DMS 273 treated with DMSO at 0.1 percent for 48 hours (cell line): Measurements from ENCODE around the gene LRFN2.

Experiments
- DNase-seq: peaks from one replicate; lab custom pipeline; 2025; lab: John Stamatoyannopoulos, UW

LRFN2 gene

DNA sequence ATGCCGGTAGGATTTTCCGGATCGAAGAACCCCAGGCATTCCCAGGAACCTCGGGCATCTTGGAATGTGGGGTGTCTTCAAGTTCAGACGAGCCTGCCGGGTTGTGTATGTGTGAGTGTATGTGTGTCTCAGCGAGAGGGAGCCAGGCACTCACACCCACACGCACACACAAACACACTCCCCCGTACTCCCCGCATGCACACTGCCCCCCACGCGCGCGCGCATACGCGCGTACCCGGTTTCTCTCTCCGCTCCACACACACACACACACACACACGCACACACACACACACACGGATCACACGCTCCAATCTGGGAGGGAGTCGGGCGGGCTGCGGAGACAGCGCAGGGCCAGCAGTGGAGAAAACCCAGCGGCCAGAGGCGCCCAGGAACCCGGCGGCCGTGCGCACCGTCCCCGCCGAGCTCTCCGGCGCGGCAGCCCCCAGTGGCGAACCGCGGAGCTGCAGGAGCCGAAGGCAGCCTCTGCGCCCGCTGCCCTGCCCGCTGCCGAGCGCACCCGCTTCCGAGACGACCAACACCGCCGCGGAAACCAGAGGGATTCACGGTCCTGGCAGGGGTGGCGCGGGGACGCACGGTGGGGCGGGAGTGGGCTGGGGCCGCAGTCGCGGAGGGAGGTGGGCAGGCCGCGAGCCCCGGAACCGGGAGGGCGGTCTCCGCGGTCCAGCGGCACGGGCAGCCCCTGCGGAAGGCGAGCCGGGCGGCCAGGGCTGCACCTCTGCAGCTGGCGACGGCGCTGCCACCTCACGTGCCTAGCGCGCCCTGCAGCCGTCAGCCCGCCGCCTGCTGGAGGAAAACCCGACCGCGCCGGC, at the start of gene LRFN2:
TSS of gene LRFN2 (minus strand) at position 125 of the 830 bp plus-strand sequence.
- DNase-seq: peak; percentile 57

- DNase-seq: no peak
Measured at GRCh38 chr6:40634429-40634828, 47.3 kb upstream of the LRFN2 start.

DNA sequence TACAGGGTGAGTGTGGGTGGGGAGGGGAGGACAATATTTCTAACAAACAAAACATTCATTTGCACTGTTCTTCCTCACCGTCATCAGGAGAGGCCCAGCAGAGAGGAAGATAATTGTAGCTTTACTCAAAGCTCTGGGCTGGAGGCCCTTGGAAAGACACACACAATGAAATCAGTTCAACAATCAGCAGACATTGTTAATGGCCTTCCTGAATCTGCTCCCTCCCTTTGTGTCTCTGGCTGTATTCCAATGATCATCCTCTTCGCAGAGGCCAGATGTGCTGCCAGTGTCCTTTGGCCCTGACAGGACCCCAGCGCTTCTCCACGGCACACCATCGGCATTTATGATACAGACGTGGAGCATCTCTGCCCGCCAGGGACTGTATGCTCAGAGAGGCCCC, 44.6 kb upstream of the LRFN2 start:
- DNase-seq: no peak

- DNase-seq: no peak
Measured at GRCh38 chr6:40630488-40630887, 43.3 kb upstream of the LRFN2 start.

DNA sequence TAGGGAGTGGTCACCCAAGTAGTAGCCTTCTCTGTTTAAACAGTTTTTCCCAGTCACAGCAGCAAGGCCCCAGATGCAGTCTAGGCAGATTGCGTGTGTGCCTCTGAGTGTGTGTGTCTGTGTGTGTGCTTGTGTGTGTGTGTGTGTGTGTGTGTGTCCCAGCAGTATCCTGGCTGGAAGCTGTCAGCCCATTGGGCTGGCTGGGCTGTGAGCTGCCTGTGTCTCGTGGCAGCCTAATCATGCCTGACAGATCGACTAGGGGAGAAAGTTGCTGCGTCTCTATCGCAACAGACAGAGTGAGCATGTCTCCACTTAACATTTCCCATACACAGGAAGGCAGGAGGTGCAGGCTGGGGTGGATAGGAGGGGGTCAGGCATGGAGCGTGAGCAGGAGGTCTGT, 42.9 kb upstream of the LRFN2 start:
- DNase-seq: no peak

DNA sequence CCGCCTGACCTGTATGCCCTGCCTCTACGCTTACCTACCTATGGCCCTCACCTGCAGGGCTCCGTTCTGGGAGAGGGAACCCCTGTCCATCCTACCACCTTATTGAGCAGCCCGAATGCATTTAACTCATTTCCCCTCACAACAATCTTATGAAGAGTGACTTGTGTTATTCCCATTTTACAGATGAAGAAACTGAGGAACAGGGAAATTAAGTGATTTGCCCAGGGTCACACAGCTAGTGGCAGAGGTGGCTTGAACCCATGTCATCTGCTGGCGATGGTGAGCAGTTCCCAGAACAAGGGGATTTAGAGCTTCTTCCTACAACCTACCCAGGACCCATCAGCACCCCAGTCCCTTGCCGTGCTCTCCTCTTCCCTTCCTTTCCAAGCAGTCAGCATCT, 42.3 kb upstream of the LRFN2 start:
- DNase-seq: no peak

DNA sequence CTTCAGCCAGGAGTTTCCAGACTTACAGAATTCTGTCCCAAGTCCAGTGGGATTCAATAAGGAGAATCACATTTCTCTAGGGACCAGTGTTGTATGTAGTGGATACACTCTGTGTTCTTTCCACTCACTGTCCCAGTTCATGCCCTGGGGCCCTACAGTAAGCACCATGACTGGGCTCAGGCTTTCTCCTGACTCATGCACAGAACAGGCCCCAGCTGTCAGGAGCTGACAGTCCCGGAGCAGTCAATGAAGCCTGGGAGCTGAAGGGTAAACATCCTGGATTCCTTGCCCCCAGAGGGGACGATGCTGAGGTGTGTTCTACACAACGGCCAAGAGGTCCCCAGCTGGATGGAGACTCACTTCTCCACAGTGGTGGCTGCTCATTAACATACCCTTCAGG, 40.2 kb upstream of the LRFN2 start:
- no peak for DNase-seq

DNA sequence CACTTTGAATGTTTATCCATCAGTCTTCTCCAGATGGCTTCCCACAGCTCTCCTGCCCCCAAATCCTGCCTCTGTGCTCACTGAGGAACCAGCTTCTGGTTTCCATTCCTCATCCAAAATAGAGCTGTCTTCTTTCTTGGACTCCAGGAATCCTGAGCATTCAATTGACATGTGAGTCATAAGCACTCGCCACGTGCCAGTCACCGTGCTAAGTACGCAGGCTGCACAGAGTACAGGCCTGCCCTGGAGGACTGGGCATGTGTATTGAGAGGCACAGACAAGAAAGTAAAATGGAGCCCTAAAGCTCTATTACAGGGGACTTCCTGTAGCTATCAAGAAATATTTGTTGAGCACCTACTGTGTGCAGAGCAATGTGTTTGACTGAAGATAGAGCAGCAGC, 39.7 kb upstream of the LRFN2 start:
- DNase-seq: no peak

DNA sequence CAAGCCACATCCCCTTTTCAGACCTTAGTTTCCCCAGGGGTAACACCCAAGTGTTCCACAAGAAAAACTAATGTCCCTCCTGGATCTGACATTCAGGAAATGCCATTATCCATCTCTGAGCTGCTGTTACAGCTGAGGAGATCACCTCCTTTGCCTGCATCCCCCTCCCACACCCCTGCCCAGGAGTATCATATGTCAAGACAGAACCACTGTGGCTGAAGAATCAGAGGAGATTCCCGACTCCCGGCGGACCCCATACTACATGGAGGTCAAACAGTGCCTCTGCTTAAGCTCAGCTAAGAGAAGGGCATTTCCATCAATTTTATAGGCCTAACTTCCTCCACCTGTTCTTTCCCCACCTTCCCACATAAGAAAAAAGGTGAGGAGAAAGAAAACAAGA, 36.8 kb upstream of the LRFN2 start:
- DNase-seq: no peak

GRCh38 chr6:40623178-40623577, 36.0 kb upstream of the LRFN2 start:
- DNase-seq: no peak

DNA sequence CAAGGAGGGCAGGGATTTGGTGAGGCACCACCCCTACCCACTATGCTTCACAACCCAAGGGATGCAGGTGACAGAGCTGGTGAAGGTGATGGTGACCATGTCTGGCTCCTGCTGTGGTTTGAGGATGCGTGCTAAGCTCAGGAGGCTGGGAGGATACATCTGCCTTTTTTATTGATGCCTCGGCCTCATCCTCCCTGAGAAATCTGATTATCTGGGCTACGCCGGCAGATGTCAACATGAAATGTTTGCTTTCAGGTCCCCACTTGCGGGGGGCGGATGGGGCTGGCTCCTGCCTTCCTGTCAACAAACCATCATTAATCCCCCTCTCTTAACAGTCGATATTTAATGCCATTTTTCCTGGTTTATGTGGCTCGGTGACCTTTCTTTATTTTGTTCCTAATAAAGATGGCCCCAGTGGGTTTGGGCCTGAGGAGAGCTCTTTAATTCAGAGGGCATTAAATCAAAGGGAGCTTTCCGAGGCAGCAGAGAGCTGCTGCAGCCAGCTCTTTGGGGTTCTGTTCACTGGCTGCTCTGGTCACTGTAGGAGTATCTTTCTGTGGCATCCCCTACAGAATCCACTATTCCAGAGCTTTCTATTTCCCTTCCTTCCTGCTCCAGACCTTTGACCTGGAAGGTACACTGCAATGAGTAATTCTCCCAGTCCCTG, 33.5 kb upstream of the LRFN2 start:
- DNase-seq: no peak

DNA sequence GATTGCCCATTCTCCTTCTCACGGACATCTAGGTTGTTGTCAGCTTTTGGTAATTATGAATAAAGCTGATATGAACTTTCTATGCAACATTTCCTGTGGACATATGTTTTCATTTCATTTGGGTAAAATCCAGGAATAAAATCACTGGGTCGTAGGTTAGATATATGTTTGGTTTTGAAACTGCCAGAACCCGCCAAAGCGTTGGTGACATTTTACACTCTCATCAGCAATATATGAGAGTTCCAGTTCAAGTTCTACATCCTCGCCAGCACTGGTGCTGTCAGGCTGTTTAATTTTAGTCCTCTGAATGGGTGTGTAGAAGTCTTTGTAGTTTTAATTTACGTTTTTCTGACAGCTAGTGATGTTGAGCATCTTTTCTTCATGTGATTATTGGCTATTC, 27.5 kb upstream of the LRFN2 start:
- DNase-seq: no peak

DNA sequence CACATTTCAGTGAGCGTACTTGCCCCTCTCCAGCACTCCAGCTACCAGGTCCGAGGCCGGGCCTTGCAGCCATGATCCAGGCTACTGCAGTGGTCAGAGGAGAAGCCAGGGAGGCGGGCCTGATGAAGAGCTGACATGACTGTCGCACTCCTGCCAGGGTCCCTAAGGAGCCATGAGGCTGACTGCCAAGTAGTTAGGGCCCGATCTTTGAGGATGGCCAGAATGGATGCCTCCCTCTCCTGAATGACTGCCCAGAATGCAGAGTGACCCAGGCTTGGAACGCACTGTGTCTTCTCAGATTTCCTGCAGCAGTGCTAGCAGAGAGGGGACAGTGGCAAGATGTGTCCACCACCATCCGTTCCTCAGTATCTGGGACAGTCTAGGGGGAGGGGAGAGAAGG, 24.7 kb upstream of the LRFN2 start:
- no peak for DNase-seq

GRCh38 chr6:40611434-40611833, 24.3 kb upstream of the LRFN2 start:
- DNase-seq: no peak

DNA sequence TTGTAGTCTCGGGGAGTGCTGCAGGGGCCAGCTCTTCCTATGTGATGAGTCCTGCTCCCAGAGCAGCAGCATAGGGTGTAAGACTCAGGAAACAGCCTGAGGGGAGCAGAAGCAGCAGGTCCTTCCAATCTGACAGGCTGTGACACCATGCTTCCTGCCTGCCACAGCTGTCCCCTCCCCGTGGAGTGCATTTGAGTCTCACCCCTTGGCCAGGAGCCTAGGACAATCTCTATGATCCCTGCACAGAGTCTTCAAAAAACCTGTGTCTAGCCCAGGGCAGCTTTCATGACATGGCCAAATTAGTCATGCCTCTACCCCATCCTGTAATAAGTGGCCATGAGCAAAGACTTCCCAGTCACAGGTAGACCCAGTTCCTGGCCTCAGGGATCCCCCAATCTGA, 23.1 kb upstream of the LRFN2 start:
- no peak for DNase-seq

DNA sequence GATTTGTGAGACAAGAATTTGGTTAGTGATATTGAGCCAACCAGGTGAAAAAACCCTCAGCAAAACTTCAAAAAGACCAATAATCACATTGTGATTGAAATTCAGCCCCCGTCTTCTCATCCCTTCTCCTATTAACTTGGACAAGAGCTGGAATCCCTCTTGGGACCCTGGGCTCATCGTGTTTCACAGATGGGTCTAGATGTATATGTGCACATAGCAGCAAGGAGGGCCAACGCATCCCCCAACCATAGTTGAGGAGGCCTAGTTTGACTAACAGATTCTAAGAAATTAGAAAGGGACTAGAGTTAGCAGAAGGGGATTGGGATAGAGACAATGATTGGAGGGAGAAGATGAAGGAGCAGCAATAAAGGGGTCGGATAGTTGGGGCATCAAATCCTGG, 19.8 kb upstream of the LRFN2 start:
- no peak for DNase-seq

DNA sequence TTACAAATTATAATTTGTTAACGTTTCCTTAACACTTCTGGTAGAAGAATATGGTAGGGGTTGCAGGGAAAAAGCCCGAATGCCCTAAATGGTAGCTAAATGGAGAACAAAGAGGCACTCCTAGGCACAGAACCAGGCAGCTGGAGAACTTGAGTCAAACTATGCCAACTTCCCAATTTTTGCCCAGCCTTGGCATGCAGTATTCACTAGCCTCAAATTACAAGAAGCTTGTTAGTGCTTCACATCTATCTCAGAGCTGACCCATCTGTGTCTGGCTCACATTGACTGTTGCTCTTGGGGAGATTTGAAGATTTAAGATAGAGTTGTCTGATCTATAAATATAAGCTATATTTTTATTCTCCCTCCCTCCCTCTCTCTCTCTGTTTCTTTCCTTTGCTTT, 19.4 kb upstream of the LRFN2 start:
- DNase-seq: no peak

DNA sequence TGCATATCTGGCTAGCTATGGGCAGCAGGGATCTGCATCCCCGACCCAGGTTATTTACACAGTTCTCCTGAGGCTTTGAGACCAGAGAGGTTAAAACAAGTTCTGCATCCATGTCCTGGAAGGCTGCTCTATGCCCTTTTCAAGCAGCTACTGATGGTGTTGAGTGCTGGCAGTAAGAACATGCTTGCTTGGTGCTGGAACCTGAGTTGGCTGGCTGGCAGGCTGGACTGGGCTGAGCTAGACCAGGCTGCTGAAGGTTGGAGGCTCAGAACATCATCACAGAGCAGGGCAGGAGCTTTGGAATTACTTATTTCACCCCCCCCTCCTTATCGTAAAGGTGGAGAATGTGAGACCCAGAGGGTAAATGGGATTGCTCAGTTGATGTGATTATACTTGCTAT, 16.9 kb upstream of the LRFN2 start:
- DNase-seq: no peak

GRCh38 chr6:40599555-40599954, 12.4 kb upstream of the LRFN2 start:
- DNase-seq: no peak

DNA sequence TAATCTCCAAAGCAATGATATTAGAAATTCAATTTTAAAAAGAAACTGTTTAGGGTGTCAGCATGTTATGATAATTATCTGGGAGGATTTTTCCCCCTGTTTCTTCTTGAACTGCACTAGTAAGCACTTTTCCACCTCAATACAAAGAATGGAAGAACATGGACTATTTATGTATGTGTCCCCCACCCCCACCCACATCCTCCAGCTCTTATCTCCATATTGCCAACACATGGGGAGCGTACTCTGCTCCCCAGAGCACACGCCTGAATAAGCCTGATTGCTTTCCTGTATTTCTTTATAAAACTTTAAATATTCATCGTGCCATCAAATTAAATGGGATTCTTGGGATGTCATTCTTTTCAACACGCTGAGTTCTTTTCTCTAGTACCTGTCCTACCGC, 11.4 kb upstream of the LRFN2 start:
- DNase-seq: no peak

DNA sequence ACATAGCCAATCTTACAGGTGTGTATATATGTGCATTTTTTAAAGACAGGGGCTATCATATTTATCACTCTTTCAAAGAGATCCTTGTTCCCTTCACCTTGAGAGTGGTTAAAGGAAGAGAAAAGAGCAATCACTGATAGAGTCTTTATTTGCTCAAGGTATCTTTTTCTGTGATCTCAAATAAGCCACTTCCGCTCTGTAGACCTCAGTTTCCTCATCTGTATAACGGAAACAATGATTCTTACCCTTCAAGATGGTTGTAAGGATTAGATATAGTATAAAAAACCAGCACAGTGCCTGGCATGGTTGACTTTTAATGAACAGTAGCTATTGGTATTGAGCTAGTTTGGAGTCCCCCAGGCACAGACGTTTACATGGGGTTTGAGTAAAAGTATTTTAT, 10.1 kb upstream of the LRFN2 start:
- DNase-seq: no peak

GRCh38 chr6:40588480-40588879, 1.3 kb upstream of the LRFN2 start:
- DNase-seq: no peak

DNA sequence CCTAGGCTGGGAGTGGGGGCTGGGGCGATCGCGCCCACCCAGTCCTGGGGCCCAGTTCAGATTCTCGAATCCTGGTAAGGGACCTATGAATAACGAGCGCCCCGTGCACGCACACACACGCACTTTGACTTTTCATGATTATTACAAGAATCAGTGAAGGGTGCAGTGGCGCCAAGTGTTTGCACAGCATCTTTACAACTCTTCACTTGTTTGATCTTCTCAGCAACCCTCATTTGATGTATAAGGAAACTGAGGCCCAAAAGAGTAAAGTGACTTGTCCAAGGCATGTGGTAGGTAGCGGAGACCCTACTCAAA, 863 bp upstream of the LRFN2 start:
- DNase-seq: no peak
